Smooth muscle cell of the brain vasculature (primary cell): ENCODE results near the gene IQCM.
"Not testable (repeated sequence)": the region's sequence is repeated elsewhere in the genome, so short reads cannot be mapped to it uniquely, and the experiment has no call there.

Source experiments
- DNase-seq: peaks from one replicate; pipeline ENCODE4 v3.0.0-alpha.2; 2012; ENCODE audit warnings: low read depth, low spot score

Gene IQCM

GRCh38 chr4:149572716-149573115 is 242.9 kb downstream of the IQCM start:
- no peak for DNase-seq

DNA sequence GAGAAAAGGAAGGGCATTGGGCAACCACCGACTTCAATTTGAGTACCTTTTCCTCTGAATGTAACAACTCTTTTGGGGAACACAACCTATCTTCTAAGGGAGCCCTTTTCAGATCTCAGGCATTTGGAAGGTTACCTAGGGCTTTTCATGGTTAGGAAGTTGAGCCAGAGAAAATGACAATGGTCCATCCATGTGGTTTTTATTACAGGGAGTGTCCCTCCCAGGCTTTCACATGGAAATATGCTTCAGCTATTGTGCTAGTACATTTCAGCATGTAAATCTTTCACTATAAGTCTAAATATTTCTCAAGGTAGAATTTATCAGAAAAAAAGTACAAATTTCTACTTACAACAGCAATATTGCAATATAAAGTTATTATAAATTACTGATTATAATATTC is 259.8 kb downstream of the IQCM start:
- DNase-seq = no peak

- DNase-seq = no peak
Measured at GRCh38 chr4:149555146-149555545, 260.5 kb downstream of the IQCM start.

GRCh38 chr4:149553959-149554520 is 261.6 kb downstream of the IQCM start:
- no peak for DNase-seq

GRCh38 chr4:149552601-149553000 is 263.0 kb downstream of the IQCM start:
- DNase-seq = no peak

- no peak for DNase-seq
Measured at GRCh38 chr4:149549911-149550310, 265.7 kb downstream of the IQCM start.

DNA sequence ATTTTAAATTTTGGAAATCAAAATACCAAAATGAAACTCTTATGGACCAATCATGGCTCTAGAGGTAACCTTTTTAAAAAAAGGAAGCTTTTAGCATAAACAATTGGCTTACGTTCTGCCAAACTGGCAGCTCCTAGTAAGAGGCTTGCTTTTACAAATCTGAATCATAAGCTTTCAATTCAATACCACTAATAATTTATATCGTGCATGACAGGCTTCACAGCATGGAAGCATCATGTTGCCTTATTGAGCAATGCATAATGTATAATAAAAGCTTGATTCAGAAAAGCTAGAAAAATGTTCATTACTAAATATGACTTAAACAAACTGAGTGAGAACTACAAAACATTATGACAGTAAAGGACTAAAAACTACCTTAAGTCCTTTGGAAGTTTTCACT is 280.9 kb downstream of the IQCM start:
- DNase-seq = no peak

GRCh38 chr4:149531861-149532260 is 283.8 kb downstream of the IQCM start:
- no peak for DNase-seq

- no peak for DNase-seq
Measured at GRCh38 chr4:149523039-149523438, 292.6 kb downstream of the IQCM start.

- DNase-seq = no peak
Measured at GRCh38 chr4:149521611-149522425, 293.8 kb downstream of the IQCM start.

- no peak for DNase-seq
Measured at GRCh38 chr4:149518471-149518870, 297.2 kb downstream of the IQCM start.

GRCh38 chr4:149513081-149513480 is 302.6 kb downstream of the IQCM start:
- DNase-seq = no peak

GRCh38 chr4:149512501-149512900 is 303.1 kb downstream of the IQCM start:
- no peak for DNase-seq

DNA sequence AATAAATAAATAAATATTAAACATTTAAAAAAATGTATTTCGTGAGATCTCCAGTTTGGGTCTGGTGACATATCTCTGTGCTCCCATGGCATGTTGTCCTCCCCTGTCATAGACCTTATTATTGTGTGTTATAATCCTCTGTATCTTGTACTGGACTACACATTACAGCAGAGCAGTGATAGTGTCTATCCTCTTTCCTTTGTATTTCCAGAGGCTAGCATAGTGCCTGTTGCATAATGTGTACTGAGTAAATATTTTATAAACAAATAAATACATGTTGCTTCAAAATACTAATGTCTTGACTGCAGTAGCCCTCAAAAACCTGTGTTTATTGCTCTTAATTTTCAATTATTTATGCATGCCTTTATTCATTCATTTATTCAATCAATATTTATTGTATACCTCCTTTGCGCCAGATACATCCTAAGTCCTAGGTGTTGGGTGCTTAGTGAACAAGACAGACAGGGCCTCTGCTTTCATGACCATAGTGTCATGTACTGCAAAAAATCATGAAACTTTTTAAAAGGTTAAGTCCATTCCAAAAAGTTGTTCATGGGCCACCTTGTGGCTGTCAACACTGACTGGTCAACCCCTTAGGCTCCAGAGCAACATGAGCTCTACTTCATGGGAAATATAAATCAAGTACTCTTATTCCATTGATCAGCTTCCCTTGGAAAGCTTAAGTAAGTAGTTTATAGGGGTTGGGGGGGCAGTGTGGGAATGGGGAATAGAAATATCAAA is 303.9 kb downstream of the IQCM start:
- no peak for DNase-seq

- not testable (repeated sequence) for DNase-seq
Measured at GRCh38 chr4:149507309-149507708, 308.3 kb downstream of the IQCM start.

- no peak for DNase-seq
Measured at GRCh38 chr4:149500806-149501205, 314.8 kb downstream of the IQCM start.

- DNase-seq = no peak
Measured at GRCh38 chr4:149499726-149500125, 315.9 kb downstream of the IQCM start.

- DNase-seq = no peak
Measured at GRCh38 chr4:149498246-149498645, 317.4 kb downstream of the IQCM start.

- no peak for DNase-seq
Measured at GRCh38 chr4:149493492-149493891, 322.2 kb downstream of the IQCM start.

- DNase-seq = no peak
Measured at GRCh38 chr4:149489321-149489720, 326.3 kb downstream of the IQCM start.

- DNase-seq = no peak
Measured at GRCh38 chr4:149486861-149487260, 328.8 kb downstream of the IQCM start.

GRCh38 chr4:149468669-149469068 is 347.0 kb downstream of the IQCM start:
- not testable (repeated sequence) for DNase-seq

DNA sequence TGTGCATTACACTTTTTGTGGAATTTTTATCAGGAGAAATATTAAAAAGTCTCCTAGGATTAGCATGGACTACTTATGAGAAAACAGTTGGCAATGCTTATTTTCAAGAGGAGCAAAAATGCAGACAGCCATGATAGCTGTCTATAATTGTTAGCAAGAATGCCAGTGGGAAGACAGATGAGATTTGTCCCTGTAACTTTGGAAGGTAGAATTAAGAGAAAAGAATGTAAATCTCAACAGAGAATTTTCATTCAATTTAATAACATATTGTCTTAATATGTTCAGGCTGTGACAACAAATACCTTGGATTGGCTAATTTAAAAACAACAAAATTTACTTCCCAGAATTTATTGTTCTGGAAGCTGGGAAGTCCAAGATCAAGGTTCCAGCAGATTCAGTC is 349.2 kb downstream of the IQCM start:
- no peak for DNase-seq
